OCI-LY7 (cell line): ENCODE data around the gene ADCY7. TPM values are rescaled to one million over a fixed set of nuclear protein-coding genes. Genes with fewer than 3 reads are reported as not detected.

Source experiments
- BruUV-seq: library from RNA; stranded (reverse); fragments of 400-500 nt; replicated peaks from 2 replicates; lab custom pipeline; 2021; lab: Mats Ljungman, UMichigan
- CTCF ChIA-PET: fragments of 300-600 bp; sonication (Branson Sonifier 250); formaldehyde crosslinking; loops from one replicate; lab custom pipeline; 2022; ENCODE audit warnings: antibody characterized with exemption; ENCODE audit not compliant: unreplicated experiment; lab: Charles Lee
- POLR2A ChIA-PET: fragments of 300-600 bp; sonication (Branson Sonifier 250); formaldehyde crosslinking; loops from one replicate; lab custom pipeline; 2022; ENCODE audit warnings: antibody characterized with exemption; lab: Charles Lee
- DNase-seq: peaks from one replicate; pipeline ENCODE4 v3.0.0-alpha.2; 2015; ENCODE audit warnings: low spot score
- H2AFZ ChIP-seq: fragments of 200-600 bp; sonication (generic), shearing (Covaris generic); 2 replicates; pipeline ENCODE4 v1.6.1; 2014; ENCODE audit warnings: mild to moderate bottlenecking, antibody characterized with exemption, low read length, moderate library complexity
- H3K27ac ChIP-seq: fragments of 200-600 bp; sonication (generic); 2 replicates; pipeline ENCODE4 v1.5.1; 2014; ENCODE audit warnings: mixed run types, low read depth, mild to moderate bottlenecking, moderate library complexity, low read length, inconsistent platforms; ENCODE audit not compliant: poor library complexity, severe bottlenecking
- H3K36me3 ChIP-seq: fragments of 200-600 bp; sonication (generic); 2 replicates; pipeline ENCODE4 v1.6.1; 2014; ENCODE audit warnings: mild to moderate bottlenecking, antibody characterized with exemption, low read length, moderate library complexity, mixed read lengths; ENCODE audit not compliant: insufficient read depth
- H3K4me1 ChIP-seq: fragments of 200-600 bp; sonication (generic); 2 replicates; pipeline ENCODE4 v1.5.1; 2014; ENCODE audit warnings: mild to moderate bottlenecking, low read length; ENCODE audit not compliant: insufficient read depth, poor library complexity, severe bottlenecking
- H3K4me2 ChIP-seq: fragments of 200-600 bp; sonication (generic); 2 replicates; pipeline ENCODE4 v1.6.1; 2014; ENCODE audit warnings: mild to moderate bottlenecking, low read length
- H3K4me3 ChIP-seq: fragments of 200-600 bp; sonication (generic); 2 replicates; pipeline ENCODE4 v1.5.1; 2014; ENCODE audit warnings: mild to moderate bottlenecking, low read depth, low read length; ENCODE audit not compliant: poor library complexity, severe bottlenecking
- H3K79me2 ChIP-seq: fragments of 200-600 bp; sonication (generic); 2 replicates; pipeline ENCODE4 v1.6.1; 2016; ENCODE audit warnings: low read depth, mild to moderate bottlenecking, low read length, moderate library complexity, mixed read lengths; ENCODE audit not compliant: insufficient read depth
- H3K9me2 ChIP-seq: fragments of 200-600 bp; sonication (generic); 2 replicates; pipeline ENCODE4 v1.6.1; 2016; ENCODE audit warnings: mild to moderate bottlenecking, low read length, mixed read lengths; ENCODE audit not compliant: insufficient read depth
- H3K9me3 ChIP-seq: fragments of 200-600 bp; sonication (generic); 2 replicates; pipeline ENCODE4 v1.6.1; 2014; ENCODE audit warnings: mild to moderate bottlenecking, mixed run types, low read length, mixed read lengths
- H4K20me1 ChIP-seq: fragments of 200-600 bp; sonication (generic); 2 replicates; pipeline ENCODE4 v1.6.1; 2014; ENCODE audit warnings: mild to moderate bottlenecking, antibody characterized with exemption, low read length, moderate library complexity, mixed read lengths; ENCODE audit not compliant: insufficient read depth
- CTCF ChIP-seq: fragments of 200-600 bp; sonication (generic); conservative IDR thresholded peaks from 2 replicates; pipeline ENCODE4 v1.5.1; 2014; ENCODE audit warnings: mild to moderate bottlenecking, antibody characterized with exemption, low read length, moderate library complexity, mixed read lengths
- EZH2phosphoT487 ChIP-seq: fragments of 200-600 bp; sonication (generic); IDR thresholded peaks from 2 replicates; pipeline ENCODE4 v1.6.1; 2018; ENCODE audit warnings: low read depth, borderline replicate concordance, mild to moderate bottlenecking, mixed run types, antibody characterized with exemption, low read length, moderate library complexity, mixed read lengths
- intact Hi-C: fragments of 100-400 bp; cut with micrococcal nuclease; formaldehyde crosslinking; loops from one replicate; pipeline ENCODE4 v1.10.0; 2022; ENCODE audit not compliant: unreplicated experiment
- total RNA-seq, 2 experiments: library from RNA; depleted of rRNA in 1 of 2; stranded (reverse); fragments of >200 nt in 1 of 2; shearing (Covaris generic) in 1 of 2; gene quantifications; 2 replicates each; pipeline ENCODE4 v1.2.3, GENCODE V29; 2014 to 2022

ADCY7 gene
- total RNA-seq, 2 experiments from 2014 or later: 49.9 to 77.7 TPM

GRCh38 chr16:50286681-50287080, 20.3 kb downstream of the ADCY7 start:
- Histone ChIP-seq H3K79me2 (peaks cover 40% of the 10 kb centered on the region), H4K20me1 (no peaks in the 10 kb centered on the region), H3K9me3 (no peaks in the 10 kb centered on the region), H3K4me1 (peaks cover 42% of the 10 kb centered on the region), H2AFZ (no peak overlapping the region), H3K4me2 (no peak overlapping the region), H3K27ac (no peak overlapping the region), H3K36me3 (peaks cover 52% of the 10 kb centered on the region), H3K9me2 (no peaks in the 10 kb centered on the region), H3K4me3 (no peak overlapping the region)
- no peak for TF ChIP-seq CTCF
- TF ChIP-seq EZH2phosphoT487: no peak
- DNase-seq: no peak
- intact Hi-C loops: no loop called here
- ChIA-PET POLR2A (interaction anchor here (0.6 to 3.7 kb wide), 4 partner anchors 12 to 56 kb away, joined by 3 to 21 read pairs (median 4); partner anchors contain the start of gene ADCY7), CTCF (no interaction called here)
- BruUV-seq: no TSS peak

- H3K36me3 ChIP-seq: peaks cover 63% of the 10 kb centered on the region
- no peaks in the 10 kb centered on the region for H3K9me2 ChIP-seq
- TF ChIP-seq EZH2phosphoT487: no peak
- TF ChIP-seq CTCF: no peak
- H3K4me3 ChIP-seq: no peak overlapping the region
- no TSS peak for BruUV-seq
- H3K27ac ChIP-seq: no peak overlapping the region
- no peaks in the 10 kb centered on the region for H4K20me1 ChIP-seq
- no peak overlapping the region for H3K4me2 ChIP-seq
- no peaks in the 10 kb centered on the region for H3K9me3 ChIP-seq
- POLR2A ChIA-PET: no interaction called here
- peaks cover 31% of the 10 kb centered on the region for H3K79me2 ChIP-seq
- H3K4me1 ChIP-seq: peaks cover 28% of the 10 kb centered on the region
- intact Hi-C loops: no loop called here
- CTCF ChIA-PET: no interaction called here
- DNase-seq: no peak
- no peak overlapping the region for H2AFZ ChIP-seq
Observed at GRCh38 chr16:50288026-50288425, 21.7 kb downstream of the ADCY7 start.

GRCh38 chr16:50288920-50289319, 22.6 kb downstream of the ADCY7 start:
- H2AFZ ChIP-seq: no peak overlapping the region
- ChIA-PET CTCF (no interaction called here), POLR2A (interaction anchor here (1.3 kb wide), 1 partner anchor 14 kb away, joined by 8 read pairs; no protein-coding TSS in a partner anchor)
- no peaks in the 10 kb centered on the region for H3K9me3 ChIP-seq
- BruUV-seq: no TSS peak
- no peak overlapping the region for H3K4me2 ChIP-seq
- H3K27ac ChIP-seq: no peak overlapping the region
- TF ChIP-seq CTCF: no peak
- TF ChIP-seq EZH2phosphoT487: no peak
- peaks cover 22% of the 10 kb centered on the region for H3K79me2 ChIP-seq
- peaks cover 72% of the 10 kb centered on the region for H3K36me3 ChIP-seq
- DNase-seq: no peak
- no peak overlapping the region for H3K4me3 ChIP-seq
- H3K4me1 ChIP-seq: peaks cover 19% of the 10 kb centered on the region
- intact Hi-C loops: no loop called here
- H4K20me1 ChIP-seq: no peaks in the 10 kb centered on the region
- no peaks in the 10 kb centered on the region for H3K9me2 ChIP-seq
